ENCODE results near the gene C8A.

GRCh38 chr1:56817716-56818463 is 36.7 kb upstream of the C8A start:
- TF ChIP-seq SRF (IDR thresholded peaks at IDR 0.05; ENCODE audit: low read depth, low read length), result no peak
- no peak for TF ChIP-seq RNF219 (CRISPR knock-in tag; IDR thresholded peaks at IDR 0.05)
- TF ChIP-seq HDAC2 (CRISPR knock-in tag; IDR thresholded peaks at IDR 0.05), result no peak
- TF ChIP-seq, protein P1, sequence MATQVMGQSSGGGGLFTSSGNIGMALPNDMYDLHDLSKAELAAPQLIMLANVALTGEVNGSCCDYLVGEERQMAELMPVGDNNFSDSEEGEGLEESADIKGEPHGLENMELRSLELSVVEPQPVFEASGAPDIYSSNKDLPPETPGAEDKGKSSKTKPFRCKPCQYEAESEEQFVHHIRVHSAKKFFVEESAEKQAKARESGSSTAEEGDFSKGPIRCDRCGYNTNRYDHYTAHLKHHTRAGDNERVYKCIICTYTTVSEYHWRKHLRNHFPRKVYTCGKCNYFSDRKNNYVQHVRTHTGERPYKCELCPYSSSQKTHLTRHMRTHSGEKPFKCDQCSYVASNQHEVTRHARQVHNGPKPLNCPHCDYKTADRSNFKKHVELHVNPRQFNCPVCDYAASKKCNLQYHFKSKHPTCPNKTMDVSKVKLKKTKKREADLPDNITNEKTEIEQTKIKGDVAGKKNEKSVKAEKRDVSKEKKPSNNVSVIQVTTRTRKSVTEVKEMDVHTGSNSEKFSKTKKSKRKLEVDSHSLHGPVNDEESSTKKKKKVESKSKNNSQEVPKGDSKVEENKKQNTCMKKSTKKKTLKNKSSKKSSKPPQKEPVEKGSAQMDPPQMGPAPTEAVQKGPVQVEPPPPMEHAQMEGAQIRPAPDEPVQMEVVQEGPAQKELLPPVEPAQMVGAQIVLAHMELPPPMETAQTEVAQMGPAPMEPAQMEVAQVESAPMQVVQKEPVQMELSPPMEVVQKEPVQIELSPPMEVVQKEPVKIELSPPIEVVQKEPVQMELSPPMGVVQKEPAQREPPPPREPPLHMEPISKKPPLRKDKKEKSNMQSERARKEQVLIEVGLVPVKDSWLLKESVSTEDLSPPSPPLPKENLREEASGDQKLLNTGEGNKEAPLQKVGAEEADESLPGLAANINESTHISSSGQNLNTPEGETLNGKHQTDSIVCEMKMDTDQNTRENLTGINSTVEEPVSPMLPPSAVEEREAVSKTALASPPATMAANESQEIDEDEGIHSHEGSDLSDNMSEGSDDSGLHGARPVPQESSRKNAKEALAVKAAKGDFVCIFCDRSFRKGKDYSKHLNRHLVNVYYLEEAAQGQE (IDR thresholded peaks at IDR 0.05; ENCODE audit: borderline replicate concordance in 1 of 2, low read depth in 1 of 2, low read length in 2 of 2), result no peak

All from HepG2 (cell line).